NCI-H1417 treated with DMSO at 0.1 percent for 48 hours (cell line): ENCODE results near the gene VPS35L.

Experiments used
- DNase-seq: peaks from one replicate; lab custom pipeline; 2025; lab: John Stamatoyannopoulos, UW

Gene VPS35L

GRCh38 chr16:19748389-19749168 lies 193.1 kb downstream of the VPS35L start:
- DNase-seq: no peak

- DNase-seq: no peak
Observed at GRCh38 chr16:19749571-19750080, 194.1 kb downstream of the VPS35L start.
